Stomach (tissue), 4 donors: ENCODE data around the gene MAP7.

Source experiments
- EP300 ChIP-seq: sonication (generic); formaldehyde crosslinking; IDR thresholded peaks from one replicate; pipeline ENCODE4 v1.6.1; 2017; ENCODE audit warnings: antibody characterized with exemption
- POLR2A ChIP-seq, 4 donors: fragments of 450-650 bp; IDR thresholded peaks; one replicate each; pipeline ENCODE4 v1.6.1; 2016; ENCODE audit warnings: antibody characterized with exemption in 4 of 4, control low read depth in 2 of 4, mild to moderate bottlenecking in 1 of 4, moderate library complexity in 1 of 4
- POLR2AphosphoS5 ChIP-seq, 3 donors: sonication (generic); formaldehyde crosslinking; IDR thresholded peaks; one replicate each; pipeline ENCODE4 v1.6.1; 2016; ENCODE audit warnings: antibody characterized with exemption in 3 of 3
- TF ChIP-seq, protein P1 (sequence below), 7 experiments: fragments of 450-650 bp in 4 of 7; fragments of 200-600 bp in 3 of 7; sonication (generic) in 3 of 7; IDR thresholded peaks; one replicate each; pipeline ENCODE4 v1.5.1; 2016 to 2019; ENCODE audit warnings: antibody characterized with exemption in 7 of 7, control low read depth in 2 of 7, mild to moderate bottlenecking in 1 of 7

DNA sequence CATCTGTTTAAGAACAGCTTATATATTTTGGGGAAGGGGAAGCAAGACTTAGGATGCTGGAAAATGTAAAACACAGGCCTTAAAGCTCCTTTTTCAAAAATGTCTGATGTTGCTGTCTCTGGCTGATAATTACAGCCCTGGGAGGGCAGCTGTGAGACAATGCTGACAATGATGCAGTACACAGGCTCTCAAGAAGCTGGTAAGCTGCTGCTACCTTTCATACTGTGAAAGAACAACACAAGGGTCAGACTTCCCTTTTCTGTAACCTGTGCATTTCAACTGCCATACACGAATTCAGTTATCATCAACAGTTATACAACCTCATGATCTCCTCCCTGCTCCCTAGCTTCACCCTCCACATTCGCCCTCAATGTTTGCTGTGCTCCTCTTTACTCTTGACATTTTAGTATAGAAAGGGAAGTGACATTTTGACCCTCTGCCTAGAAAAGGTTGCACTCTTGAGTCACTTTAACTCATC lies 25.2 kb downstream of the MAP7 start:
- TF ChIP-seq, protein P1, sequence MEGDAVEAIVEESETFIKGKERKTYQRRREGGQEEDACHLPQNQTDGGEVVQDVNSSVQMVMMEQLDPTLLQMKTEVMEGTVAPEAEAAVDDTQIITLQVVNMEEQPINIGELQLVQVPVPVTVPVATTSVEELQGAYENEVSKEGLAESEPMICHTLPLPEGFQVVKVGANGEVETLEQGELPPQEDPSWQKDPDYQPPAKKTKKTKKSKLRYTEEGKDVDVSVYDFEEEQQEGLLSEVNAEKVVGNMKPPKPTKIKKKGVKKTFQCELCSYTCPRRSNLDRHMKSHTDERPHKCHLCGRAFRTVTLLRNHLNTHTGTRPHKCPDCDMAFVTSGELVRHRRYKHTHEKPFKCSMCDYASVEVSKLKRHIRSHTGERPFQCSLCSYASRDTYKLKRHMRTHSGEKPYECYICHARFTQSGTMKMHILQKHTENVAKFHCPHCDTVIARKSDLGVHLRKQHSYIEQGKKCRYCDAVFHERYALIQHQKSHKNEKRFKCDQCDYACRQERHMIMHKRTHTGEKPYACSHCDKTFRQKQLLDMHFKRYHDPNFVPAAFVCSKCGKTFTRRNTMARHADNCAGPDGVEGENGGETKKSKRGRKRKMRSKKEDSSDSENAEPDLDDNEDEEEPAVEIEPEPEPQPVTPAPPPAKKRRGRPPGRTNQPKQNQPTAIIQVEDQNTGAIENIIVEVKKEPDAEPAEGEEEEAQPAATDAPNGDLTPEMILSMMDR (IDR thresholded peaks at IDR 0.05), result no peak
- no peak for TF ChIP-seq POLR2AphosphoS5 (IDR thresholded peaks at IDR 0.05)
- TF ChIP-seq POLR2A (IDR thresholded peaks at IDR 0.05), result no peak
- TF ChIP-seq EP300, result no peak
